GM12874 (cell line): ENCODE results near the gene CECR2.

Experiments used
- TF ChIP-seq, protein P1 (sequence below): IDR thresholded peaks from 2 replicates; pipeline ENCODE4 v1.5.1; 2011; ENCODE audit warnings: low read depth, mild to moderate bottlenecking, control low read depth, low read length, moderate library complexity; ENCODE audit not compliant: insufficient read depth

The CECR2 gene

DNA sequence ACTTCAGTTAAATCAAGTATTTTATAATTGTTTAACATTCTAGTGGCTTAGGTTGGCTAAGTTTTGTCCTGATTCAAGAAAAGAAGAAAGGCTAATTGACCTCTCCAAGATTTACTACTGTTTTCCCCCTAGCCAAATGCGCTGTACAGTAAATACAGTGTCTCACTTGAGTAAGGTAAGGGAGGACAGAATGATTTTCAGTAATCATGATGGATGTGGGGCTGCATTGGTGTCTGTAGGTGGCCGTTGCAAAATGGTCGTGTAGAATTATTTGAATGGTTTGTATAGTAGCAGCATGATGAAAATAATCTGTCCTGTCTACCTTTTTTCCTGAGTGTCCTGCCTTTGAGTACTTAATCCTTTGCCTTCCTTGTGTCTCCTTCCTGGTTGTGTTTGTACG is 4.6 kb downstream of the CECR2 start:
- TF ChIP-seq, protein P1, sequence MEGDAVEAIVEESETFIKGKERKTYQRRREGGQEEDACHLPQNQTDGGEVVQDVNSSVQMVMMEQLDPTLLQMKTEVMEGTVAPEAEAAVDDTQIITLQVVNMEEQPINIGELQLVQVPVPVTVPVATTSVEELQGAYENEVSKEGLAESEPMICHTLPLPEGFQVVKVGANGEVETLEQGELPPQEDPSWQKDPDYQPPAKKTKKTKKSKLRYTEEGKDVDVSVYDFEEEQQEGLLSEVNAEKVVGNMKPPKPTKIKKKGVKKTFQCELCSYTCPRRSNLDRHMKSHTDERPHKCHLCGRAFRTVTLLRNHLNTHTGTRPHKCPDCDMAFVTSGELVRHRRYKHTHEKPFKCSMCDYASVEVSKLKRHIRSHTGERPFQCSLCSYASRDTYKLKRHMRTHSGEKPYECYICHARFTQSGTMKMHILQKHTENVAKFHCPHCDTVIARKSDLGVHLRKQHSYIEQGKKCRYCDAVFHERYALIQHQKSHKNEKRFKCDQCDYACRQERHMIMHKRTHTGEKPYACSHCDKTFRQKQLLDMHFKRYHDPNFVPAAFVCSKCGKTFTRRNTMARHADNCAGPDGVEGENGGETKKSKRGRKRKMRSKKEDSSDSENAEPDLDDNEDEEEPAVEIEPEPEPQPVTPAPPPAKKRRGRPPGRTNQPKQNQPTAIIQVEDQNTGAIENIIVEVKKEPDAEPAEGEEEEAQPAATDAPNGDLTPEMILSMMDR: no peak

DNA sequence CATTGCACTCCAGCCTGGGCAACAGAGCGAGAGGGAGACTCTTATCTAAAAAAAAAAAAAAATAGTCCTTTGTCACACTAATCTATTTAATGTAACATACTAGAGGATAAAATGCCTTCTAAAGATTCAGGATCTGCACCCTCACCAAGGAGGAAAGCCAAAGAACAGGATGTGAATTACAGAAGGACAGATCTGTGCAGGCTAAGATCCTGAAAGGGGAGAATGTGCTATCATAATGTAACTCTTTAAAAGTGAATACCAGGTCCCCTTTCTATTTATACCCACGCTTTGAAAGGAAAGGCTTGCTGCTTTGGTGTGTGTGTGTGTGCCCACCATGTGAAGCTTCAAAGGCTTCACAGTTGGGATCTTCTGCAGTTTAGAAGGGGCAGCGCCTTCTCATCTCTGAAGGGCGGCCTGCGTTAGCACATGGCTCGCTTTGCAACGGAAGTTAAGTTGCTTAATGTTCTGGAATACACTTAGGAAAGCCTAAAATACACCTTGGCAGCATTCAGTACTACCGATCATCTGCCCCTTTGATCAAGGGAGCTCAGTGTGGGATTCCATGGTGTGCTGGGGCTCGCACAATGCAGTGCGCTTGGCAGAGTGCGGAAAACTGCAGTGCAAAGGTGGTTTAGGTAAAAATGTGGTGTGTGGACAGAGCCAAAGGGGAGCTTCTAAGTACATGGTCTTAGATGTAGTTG is 6.8 kb downstream of the CECR2 start:
- TF ChIP-seq, protein P1: no peak

DNA sequence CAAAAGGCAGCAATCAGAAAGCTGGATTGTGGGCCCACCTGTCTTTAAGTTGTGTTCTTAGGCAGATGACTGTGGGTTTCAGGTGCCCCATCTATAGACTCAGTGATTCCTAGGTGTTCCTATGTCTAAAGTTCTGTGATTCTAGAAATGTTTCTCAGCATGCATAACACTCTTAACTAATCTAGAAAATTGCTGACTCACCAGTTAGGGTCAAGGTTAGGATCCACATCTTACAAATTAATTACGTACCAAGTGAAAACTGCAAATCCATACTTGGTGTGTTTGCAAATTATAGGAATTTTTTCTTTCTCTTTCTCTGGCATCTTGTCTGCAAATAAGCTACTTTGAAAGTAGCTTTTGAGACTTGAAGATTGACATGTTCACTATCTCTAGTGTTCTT is 7.7 kb downstream of the CECR2 start:
- TF ChIP-seq, protein P1: no peak

GRCh38 chr22:17379944-17380343 is 10.7 kb downstream of the CECR2 start:
- TF ChIP-seq, protein P1: no peak

- TF ChIP-seq, protein P1: no peak
Observed at GRCh38 chr22:17380359-17381087, 11.3 kb downstream of the CECR2 start.

- TF ChIP-seq, protein P1: no peak
Observed at GRCh38 chr22:17381192-17381913, 12.1 kb downstream of the CECR2 start.

- TF ChIP-seq, protein P1: no peak
Observed at GRCh38 chr22:17384612-17385330, 15.5 kb downstream of the CECR2 start.
